ENCODE results near the gene KCNJ6. TPM values are rescaled to one million over a fixed set of nuclear protein-coding genes. Genes with fewer than 3 reads are reported as not detected.
"Not testable (repeated sequence)": the region's sequence is repeated elsewhere in the genome, so short reads cannot be mapped to it uniquely, and the experiment has no call there.

The KCNJ6 gene
- total RNA-seq, 2 donors from 2014 or later: 0.33 TPM; not detected in 1

DNA sequence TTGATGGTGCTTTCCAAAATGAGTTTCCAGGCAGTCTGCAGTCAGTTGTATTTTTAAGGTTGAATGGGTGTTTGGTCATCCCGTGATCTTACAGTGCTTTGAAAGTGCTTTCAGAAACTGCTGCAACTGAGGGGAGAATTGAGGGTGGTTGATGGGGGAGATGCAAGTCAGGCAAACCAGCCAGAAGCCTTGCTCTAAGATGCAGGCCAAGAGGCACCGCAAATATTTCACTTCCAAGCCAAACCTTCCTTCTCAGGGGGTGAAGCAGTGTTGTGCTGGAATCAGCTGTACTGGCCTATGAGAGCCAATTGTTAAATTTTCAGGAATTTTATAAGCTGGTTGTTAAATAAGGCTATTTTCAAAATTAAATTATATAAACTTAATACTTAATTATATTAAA, 151.6 kb downstream of the KCNJ6 start:
- Mint-ChIP-seq H3K36me3 (ENCODE audit: low read depth) (no peaks in the 10 kb centered on the region), H3K4me3 (no peak overlapping the region), H3K27me3 (ENCODE audit: insufficient read depth) (peaks cover 61% of the 10 kb centered on the region), H3K27ac (no peak overlapping the region), H3K4me1 (peaks cover 7% of the 10 kb centered on the region), H3K9me3 (peaks cover 21% of the 10 kb centered on the region)
- Histone ChIP-seq H3K36me3 (ENCODE audit: control insufficient read depth, insufficient read depth, low read length) (no peaks in the 10 kb centered on the region), H3K27me3 (ENCODE audit: control insufficient read depth, insufficient read depth, low read length, poor library complexity, severe bottlenecking) (peaks cover 82% of the 10 kb centered on the region), H3K4me1 (ENCODE audit: control insufficient read depth, insufficient read depth, low read length) (no peaks in the 10 kb centered on the region), H3K4me3 (ENCODE audit: low read length) (no peak overlapping the region), H3K27ac (ENCODE audit: low read depth, low read length) (no peak overlapping the region), H3K9me3 (ENCODE audit: control insufficient read depth, low read length) (peaks cover 13% of the 10 kb centered on the region), H3K9ac (ENCODE audit: extremely low read depth, low read length, poor library complexity, severe bottlenecking) (no peak overlapping the region)
- 85% methylated on average over 2 of the region's 2 CpGs; no CpG with 5 or more reads in 1 of the 2 experiments for WGBS, 2 experiments (ENCODE audit: insufficient coverage in 1 of 2, insufficient read length in 1 of 2)
- peak; percentile 8 for DNase-seq
- TF ChIP-seq, protein P1, sequence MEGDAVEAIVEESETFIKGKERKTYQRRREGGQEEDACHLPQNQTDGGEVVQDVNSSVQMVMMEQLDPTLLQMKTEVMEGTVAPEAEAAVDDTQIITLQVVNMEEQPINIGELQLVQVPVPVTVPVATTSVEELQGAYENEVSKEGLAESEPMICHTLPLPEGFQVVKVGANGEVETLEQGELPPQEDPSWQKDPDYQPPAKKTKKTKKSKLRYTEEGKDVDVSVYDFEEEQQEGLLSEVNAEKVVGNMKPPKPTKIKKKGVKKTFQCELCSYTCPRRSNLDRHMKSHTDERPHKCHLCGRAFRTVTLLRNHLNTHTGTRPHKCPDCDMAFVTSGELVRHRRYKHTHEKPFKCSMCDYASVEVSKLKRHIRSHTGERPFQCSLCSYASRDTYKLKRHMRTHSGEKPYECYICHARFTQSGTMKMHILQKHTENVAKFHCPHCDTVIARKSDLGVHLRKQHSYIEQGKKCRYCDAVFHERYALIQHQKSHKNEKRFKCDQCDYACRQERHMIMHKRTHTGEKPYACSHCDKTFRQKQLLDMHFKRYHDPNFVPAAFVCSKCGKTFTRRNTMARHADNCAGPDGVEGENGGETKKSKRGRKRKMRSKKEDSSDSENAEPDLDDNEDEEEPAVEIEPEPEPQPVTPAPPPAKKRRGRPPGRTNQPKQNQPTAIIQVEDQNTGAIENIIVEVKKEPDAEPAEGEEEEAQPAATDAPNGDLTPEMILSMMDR (conservative IDR thresholded peaks at IDR 0.05): no peak

DNA sequence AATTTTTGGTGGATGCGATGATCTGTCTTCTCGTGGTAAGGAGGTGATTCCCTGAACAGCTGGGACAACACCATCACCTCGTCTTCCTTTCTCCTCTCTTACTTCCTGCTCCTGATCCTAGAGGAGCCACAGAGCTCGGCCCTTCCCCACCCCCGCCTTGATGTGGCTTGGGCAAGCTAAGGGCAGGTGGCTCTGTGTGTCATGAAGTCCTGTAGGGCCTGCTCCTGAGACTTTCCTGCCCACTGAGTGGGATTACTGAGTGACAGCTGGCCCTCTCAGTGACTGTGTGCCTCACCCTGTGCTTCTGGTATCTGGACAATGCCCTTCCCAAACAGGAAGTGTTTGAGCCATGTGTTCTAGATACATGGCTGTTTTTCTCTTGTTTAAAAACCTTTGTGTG, 153.0 kb downstream of the KCNJ6 start:
- TF ChIP-seq, protein P1 (conservative IDR thresholded peaks at IDR 0.05): no peak
- no peaks in the 10 kb centered on the region for H3K4me1 ChIP-seq (ENCODE audit: control insufficient read depth, insufficient read depth, low read length)
- peaks cover 75% of the 10 kb centered on the region for H3K27me3 ChIP-seq (ENCODE audit: control insufficient read depth, insufficient read depth, low read length, poor library complexity, severe bottlenecking)
- no peak overlapping the region for H3K4me3 Mint-ChIP-seq
- H3K9me3 Mint-ChIP-seq: peaks cover 21% of the 10 kb centered on the region
- no peak overlapping the region for H3K27ac Mint-ChIP-seq
- no peaks in the 10 kb centered on the region for H3K36me3 ChIP-seq (ENCODE audit: control insufficient read depth, insufficient read depth, low read length)
- H3K9ac ChIP-seq (ENCODE audit: extremely low read depth, low read length, poor library complexity, severe bottlenecking): no peak overlapping the region
- H3K9me3 ChIP-seq (ENCODE audit: control insufficient read depth, low read length): peaks cover 13% of the 10 kb centered on the region
- H3K27ac ChIP-seq (ENCODE audit: low read depth, low read length): no peak overlapping the region
- 75 to 94% methylated on average over 3 to 5 of the region's 5 CpGs for WGBS, 2 experiments (ENCODE audit: insufficient coverage in 1 of 2, insufficient read length in 1 of 2)
- DNase-seq: no peak
- H3K4me3 ChIP-seq (ENCODE audit: low read length): no peak overlapping the region
- peaks cover 57% of the 10 kb centered on the region for H3K27me3 Mint-ChIP-seq (ENCODE audit: insufficient read depth)
- H3K4me1 Mint-ChIP-seq: peaks cover 4% of the 10 kb centered on the region
- no peaks in the 10 kb centered on the region for H3K36me3 Mint-ChIP-seq (ENCODE audit: low read depth)

DNA sequence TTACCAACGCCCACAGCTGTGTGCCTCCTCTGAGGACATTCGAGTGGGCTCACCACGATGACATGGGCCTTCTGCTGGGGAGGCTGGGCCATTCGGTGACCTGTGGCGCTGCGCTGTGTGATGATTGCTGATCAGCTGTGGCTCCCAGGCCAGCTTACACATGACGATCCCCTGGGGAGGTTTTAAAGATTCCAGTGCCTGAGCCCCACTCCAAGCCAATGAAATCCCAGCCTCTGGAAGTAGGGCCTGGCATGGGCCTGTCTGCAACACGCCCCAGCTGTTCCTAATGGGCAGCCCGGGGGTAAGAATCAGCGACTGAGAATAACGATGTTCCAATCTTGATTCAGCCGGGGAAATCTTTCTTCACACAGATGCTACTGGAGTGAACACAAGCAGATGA, 153.7 kb downstream of the KCNJ6 start:
- Mint-ChIP-seq H3K27ac (no peak overlapping the region), H3K4me3 (no peak overlapping the region), H3K9me3 (peaks cover 18% of the 10 kb centered on the region), H3K4me1 (peaks cover 4% of the 10 kb centered on the region), H3K27me3 (ENCODE audit: insufficient read depth) (peaks cover 55% of the 10 kb centered on the region), H3K36me3 (ENCODE audit: low read depth) (no peaks in the 10 kb centered on the region)
- Histone ChIP-seq H3K27me3 (ENCODE audit: control insufficient read depth, insufficient read depth, low read length, poor library complexity, severe bottlenecking) (peaks cover 68% of the 10 kb centered on the region), H3K36me3 (ENCODE audit: control insufficient read depth, insufficient read depth, low read length) (no peaks in the 10 kb centered on the region), H3K4me1 (ENCODE audit: control insufficient read depth, insufficient read depth, low read length) (no peaks in the 10 kb centered on the region), H3K9ac (ENCODE audit: extremely low read depth, low read length, poor library complexity, severe bottlenecking) (no peak overlapping the region), H3K4me3 (ENCODE audit: low read length) (no peak overlapping the region), H3K27ac (ENCODE audit: low read depth, low read length) (no peak overlapping the region), H3K9me3 (ENCODE audit: control insufficient read depth, low read length) (peaks cover 12% of the 10 kb centered on the region)
- TF ChIP-seq, protein P1 (conservative IDR thresholded peaks at IDR 0.05): no peak
- DNase-seq: peak; percentile 42
- 92 to 93% methylated on average over 9 to 12 of the region's 12 CpGs for WGBS, 2 experiments (ENCODE audit: insufficient coverage in 1 of 2, insufficient read length in 1 of 2)

DNA sequence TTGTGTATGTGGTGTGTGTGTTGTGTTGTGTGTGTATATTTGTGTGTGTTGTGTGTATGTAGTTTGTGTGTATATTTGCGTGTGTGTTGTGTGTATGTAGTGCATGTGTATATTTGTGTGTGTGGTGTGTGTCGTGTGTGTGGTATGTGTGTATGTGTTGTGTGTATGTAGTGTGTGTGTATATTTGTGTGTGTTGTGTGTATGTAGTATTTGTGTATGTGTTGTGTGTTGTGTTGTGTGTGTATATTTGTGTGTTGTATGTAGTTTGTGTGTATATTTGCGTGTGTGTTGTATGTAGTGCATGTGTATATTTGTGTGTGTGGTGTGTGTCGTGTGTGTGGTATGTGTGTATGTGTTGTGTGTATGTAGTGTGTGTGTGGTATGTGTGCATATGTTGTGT, 154.9 kb downstream of the KCNJ6 start:
- not testable (repeated sequence) for H3K9me3 ChIP-seq (ENCODE audit: control insufficient read depth, low read length); H3K4me1 ChIP-seq (ENCODE audit: control insufficient read depth, insufficient read depth, low read length); H3K9ac ChIP-seq (ENCODE audit: extremely low read depth, low read length, poor library complexity, severe bottlenecking); H3K27ac ChIP-seq (ENCODE audit: low read depth, low read length); H3K4me3 Mint-ChIP-seq; H3K9me3 Mint-ChIP-seq; H3K27ac Mint-ChIP-seq; H3K36me3 ChIP-seq (ENCODE audit: control insufficient read depth, insufficient read depth, low read length); H3K4me1 Mint-ChIP-seq; H3K4me3 ChIP-seq (ENCODE audit: low read length); H3K36me3 Mint-ChIP-seq (ENCODE audit: low read depth)
- H3K27me3 ChIP-seq (ENCODE audit: control insufficient read depth, insufficient read depth, low read length, poor library complexity, severe bottlenecking): peaks cover 56% of the 10 kb centered on the region
- peaks cover 47% of the 10 kb centered on the region for H3K27me3 Mint-ChIP-seq (ENCODE audit: insufficient read depth)
- peak; percentile 1 for DNase-seq
- 79% methylated on average over 4 of the region's 4 CpGs for WGBS, 2 experiments (ENCODE audit: insufficient coverage in 1 of 2, insufficient read length in 1 of 2)
